Aorta (tissue), 5 donors: ENCODE measurements around the gene B3GALT4. TPM values are rescaled to one million over a fixed set of nuclear protein-coding genes. Genes with fewer than 3 reads are reported as not detected.

ENCODE experiments used
- ATAC-seq: fragments of 200-7000 bp; cut with Tn5 transposase; one replicate; pipeline ENCODE4 v1.9.1; 2022; ENCODE audit warnings: moderate library complexity; ENCODE audit not compliant: low FRiP score
- DNase-seq, 2 donors: peaks; one replicate each; pipeline ENCODE4 v3.0.0-alpha.2; 2020
- H3K27ac ChIP-seq, 2 donors: one replicate each; pipeline ENCODE4 v1.5.1; 2013; ENCODE audit warnings: low read length in 2 of 2, mild to moderate bottlenecking in 2 of 2, moderate library complexity in 2 of 2, control low read depth in 1 of 2, inconsistent platforms in 1 of 2, low read depth in 1 of 2
- H3K27me3 ChIP-seq, 2 donors: one replicate each; pipeline ENCODE4 v1.6.1; 2013; ENCODE audit warnings: control low read depth in 1 of 2, low read length in 1 of 2, mild to moderate bottlenecking in 1 of 2, moderate library complexity in 1 of 2; ENCODE audit not compliant: insufficient read depth in 2 of 2, control insufficient read depth in 1 of 2
- H3K36me3 ChIP-seq, 2 donors: one replicate each; pipeline ENCODE4 v1.6.1; 2013; ENCODE audit warnings: control low read depth in 1 of 2, low read length in 1 of 2, mild to moderate bottlenecking in 1 of 2; ENCODE audit not compliant: insufficient read depth in 2 of 2, control insufficient read depth in 1 of 2
- H3K4me1 ChIP-seq, 2 donors: one replicate each; pipeline ENCODE4 v1.6.1; 2013; ENCODE audit warnings: low read length in 2 of 2, control low read depth in 1 of 2, mild to moderate bottlenecking in 1 of 2, moderate library complexity in 1 of 2; ENCODE audit not compliant: insufficient read depth in 2 of 2, control insufficient read depth in 1 of 2
- H3K4me3 ChIP-seq, 2 donors: one replicate each; pipeline ENCODE4 v1.5.1; 2013; ENCODE audit warnings: low read length in 2 of 2, control low read depth in 1 of 2, mild to moderate bottlenecking in 1 of 2
- H3K9me3 ChIP-seq: one replicate; pipeline ENCODE4 v1.6.1; 2013; ENCODE audit warnings: mild to moderate bottlenecking, low read length; ENCODE audit not compliant: control insufficient read depth
- WGBS, 2 donors: extraction: QIAGEN DNeasy Blood & Tissue Kit; methylation state at CpG; one replicate each; pipeline ENCODE4 v1.1.7; 2013; 5-methylcytosine and 5-hydroxymethylcytosine counted together
- intact Hi-C, 2 donors: fragments of 100-400 bp; cut with DNase I; formaldehyde crosslinking; loops; one replicate each; pipeline versions ENCODE4 v1.14.2 to v1.15.0; 2022
- polyA plus RNA-seq, 2 donors: library from polyadenylated mRNA; stranded (reverse); fragments of 200-250 nt; gene quantifications; one replicate each; pipeline ENCODE4 v1.2.3, GENCODE V29; 2013
- total RNA-seq, 2 donors: library from RNA; stranded (reverse); fragmentation: NEBNext Ultra II Directional; extraction: Animal tissue kit (Norgen Biotek cat#: 25700); gene quantifications; one replicate each; pipeline ENCODE4 v1.2.1, GENCODE V29; 2021
- donor health status: healthy with polysubstance abuse.
- donor health status: Bipolar disorder and iron deficiency.
- donor health status: DM: no; HTN: no; CAD: no.
- donor health status: DM: no; HTN: no; CAD: no.
- donor health status: DM: yes; HTN: yes; CAD: no.

B3GALT4 gene
- total and polyA plus RNA-seq, 4 donors, result 8.3 to 17.0 (median 13.5) TPM

DNA sequence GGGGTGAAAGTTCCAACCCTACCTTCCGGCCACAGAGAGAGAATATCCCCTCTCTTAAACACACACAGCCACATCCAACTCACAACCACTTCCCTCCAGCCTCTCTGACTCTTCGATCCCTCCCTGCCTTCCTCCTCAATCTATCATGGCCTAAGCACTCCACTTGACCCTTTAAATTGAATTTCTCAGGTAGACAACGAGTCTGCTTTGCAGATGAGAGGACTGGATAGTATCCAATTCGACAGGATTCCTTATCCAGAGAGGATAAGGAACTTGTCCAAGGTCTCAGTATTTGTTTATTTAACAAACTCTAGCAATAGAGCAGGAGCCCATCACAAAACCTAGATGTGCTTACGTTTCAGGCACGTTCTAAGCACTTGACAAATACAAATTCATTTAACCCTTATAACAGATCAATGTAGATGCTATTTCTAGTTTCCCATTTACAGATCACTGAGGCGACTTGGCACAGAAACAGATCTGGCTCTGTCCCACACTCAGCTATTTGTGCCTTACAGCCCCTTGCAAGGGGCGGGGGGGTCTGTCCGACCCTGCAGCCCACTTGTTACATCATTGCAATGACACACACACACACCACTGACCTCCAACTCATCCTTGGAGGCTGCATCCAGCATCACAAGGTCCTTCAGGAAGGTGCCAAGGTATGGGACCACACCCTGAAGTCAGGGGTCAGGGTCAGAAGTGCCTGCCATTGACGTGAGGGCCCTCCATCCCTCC, 17.3 kb downstream of the B3GALT4 start:
- no peaks in the 10 kb centered on the region for H3K36me3 ChIP-seq
- no peak overlapping the region for H3K4me3 ChIP-seq
- intact Hi-C loops, result no loop called here
- WGBS, 2 donors, result 66 to 72% methylated on average over 10 of the region's 10 CpGs
- ATAC-seq, result no peak
- no peaks in the 10 kb centered on the region for H3K27me3 ChIP-seq
- peak in 1 of 2 donors; percentile 26 for DNase-seq
- no peaks in the 10 kb centered on the region for H3K4me1 ChIP-seq
- no peaks in the 10 kb centered on the region for H3K9me3 ChIP-seq
- H3K27ac ChIP-seq, result no peak overlapping the region

DNA sequence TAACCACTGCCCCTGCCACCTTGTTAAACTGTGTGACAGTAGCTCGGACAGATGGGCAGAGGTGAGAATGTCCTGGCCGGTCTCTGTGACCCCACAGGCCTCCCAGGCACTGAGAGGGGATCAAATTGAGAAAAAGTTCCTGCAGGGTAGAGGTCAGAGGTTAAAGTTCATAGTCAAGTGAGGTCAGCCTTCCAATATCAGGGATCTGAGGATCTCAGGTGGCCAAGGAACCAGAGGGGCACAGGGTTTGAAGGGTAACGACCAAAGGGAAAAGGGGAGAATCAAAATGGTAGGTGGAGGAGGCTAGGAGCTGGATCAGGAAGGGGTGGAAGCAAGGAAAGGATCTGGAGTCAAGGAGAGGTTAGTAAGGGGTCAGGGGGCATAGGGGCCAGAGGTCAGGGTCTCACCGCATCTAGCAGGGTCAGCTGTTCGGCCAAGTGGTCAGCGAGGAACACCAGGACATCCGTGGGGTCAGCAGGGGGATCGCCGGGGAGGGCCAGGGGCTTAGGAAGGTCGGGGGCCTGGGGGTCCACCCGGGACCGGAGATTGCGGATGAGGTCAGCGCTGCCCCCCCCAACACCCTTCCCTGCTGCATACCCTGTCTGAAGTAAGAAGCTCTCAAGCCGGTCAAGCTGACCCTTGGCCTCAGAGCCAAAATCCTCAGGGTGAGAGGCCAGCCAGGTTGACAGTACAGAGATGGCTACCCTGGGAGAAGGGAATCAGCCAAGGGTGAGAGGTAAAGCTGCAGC, 18.9 kb downstream of the B3GALT4 start:
- 82 to 84% methylated on average over 14 to 15 of the region's 15 CpGs for WGBS, 2 donors
- Histone ChIP-seq H3K4me1 (no peaks in the 10 kb centered on the region), H3K36me3 (no peaks in the 10 kb centered on the region), H3K4me3 (no peak overlapping the region), H3K27me3 (no peaks in the 10 kb centered on the region), H3K27ac (no peak overlapping the region), H3K9me3 (no peaks in the 10 kb centered on the region)
- ATAC-seq, result no peak
- DNase-seq, result no peak
- intact Hi-C loops, result no loop called here

DNA sequence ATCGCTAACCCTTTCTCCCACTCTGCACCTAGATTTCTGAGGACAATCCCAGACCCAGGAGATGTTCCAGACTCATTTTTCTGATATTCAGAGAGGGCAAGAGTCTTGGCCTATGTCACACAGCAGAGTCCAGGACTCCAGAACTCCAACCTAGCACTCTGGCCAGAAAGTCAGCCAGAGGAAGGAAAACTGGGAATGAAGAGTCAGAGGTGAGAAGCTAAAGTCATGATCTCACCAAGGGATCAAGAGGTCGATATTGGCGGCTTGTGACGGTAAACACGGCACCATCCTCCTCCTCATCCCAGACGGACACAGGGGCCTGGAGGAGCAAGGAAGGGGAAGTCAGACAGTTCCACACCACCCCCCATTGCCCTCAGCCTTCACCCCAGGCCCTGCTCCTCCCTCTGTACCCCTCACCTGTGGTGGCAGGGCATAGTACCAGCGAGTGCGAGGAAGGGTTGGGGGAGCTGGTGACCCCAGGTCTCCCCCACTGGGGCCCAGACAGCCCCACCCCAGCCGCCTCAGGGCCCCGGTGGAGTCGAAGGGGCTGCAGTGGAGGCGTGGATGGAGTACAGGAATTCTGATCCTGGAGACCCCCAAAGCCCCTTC, 20.0 kb downstream of the B3GALT4 start:
- Histone ChIP-seq H3K9me3 (no peaks in the 10 kb centered on the region), H3K27me3 (no peaks in the 10 kb centered on the region), H3K27ac (peak overlapping the region in 1 of 2 donors; percentile 34), H3K36me3 (no peaks in the 10 kb centered on the region), H3K4me3 (no peak overlapping the region), H3K4me1 (no peaks in the 10 kb centered on the region)
- 69 to 74% methylated on average over 12 of the region's 12 CpGs for WGBS, 2 donors
- ATAC-seq (no peak), DNase-seq (no peak)
- intact Hi-C loops, result no loop called here

DNA sequence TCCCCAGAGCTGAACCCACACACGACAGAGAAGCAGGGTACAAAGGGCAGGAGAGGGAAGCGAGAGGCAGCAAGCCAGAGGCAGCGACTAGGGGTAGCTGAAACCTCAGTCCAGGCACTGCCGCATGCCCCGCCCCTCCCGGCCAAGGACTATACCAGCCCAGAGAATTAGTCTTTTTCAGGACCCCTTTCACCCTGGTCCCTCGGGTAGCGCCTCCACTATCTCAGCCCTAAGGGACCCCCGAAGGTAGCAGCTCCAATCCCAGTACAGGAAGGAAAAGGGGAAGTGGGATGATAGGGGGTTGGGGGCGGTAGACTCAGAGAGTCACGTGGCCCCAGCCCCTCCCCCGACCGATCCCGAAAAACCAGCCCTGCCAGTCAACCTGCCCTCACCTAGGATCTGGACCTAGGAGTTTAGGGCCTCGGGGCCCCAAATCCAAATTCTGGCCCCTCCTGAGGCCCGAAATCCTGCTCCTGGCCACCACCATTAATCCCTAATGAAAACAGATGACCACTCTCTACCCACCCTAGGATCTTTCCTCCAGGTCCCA, 20.6 kb downstream of the B3GALT4 start:
- Histone ChIP-seq H3K27ac (peak overlapping the region in 1 of 2 donors; percentile 34), H3K4me3 (peak overlapping the region; percentile 66 to 75)
- intact Hi-C loops, result no loop called here

DNA sequence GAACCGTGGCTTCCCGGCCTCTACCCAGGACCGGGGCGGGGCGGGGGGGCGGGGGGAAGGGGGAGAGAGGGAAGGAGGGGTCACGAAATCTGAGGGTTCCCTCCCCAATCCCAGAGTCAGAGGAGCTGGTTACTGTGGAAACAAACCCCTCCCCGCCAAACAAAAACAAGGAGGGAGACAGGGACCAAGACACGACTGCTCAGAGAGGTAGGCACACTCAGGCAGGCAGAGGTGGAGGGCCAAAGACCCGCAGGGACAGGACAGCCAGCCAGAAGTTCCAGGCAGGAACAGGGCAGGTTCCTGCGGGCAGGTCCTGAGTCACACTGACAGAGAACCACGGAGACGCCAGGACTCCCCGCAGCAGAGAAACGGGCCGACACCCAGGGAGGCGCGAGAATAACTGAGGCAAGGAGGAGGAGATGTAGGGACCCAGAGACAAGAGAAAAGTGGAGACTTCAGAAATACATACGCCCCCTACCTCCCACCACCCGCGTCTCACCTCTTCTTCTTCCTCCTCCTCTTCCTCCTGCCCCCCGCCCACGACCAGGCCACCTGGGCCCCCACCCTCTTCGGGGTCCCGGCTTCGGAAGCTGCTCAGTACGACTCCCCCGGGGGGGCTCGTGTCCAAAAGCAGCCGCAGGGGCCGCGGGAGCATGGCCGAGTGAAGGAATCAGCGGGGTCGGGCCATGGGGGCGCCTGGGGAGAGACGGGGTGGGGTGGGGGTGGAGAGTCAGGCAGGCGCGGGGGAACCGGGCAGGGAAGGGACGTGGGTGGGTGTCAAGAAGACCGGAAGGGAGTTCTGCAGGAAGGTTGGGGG, 21.2 kb downstream of the B3GALT4 start:
- WGBS, 2 donors, result 1% methylated on average over 35 to 42 of the region's 42 CpGs
- H3K36me3 ChIP-seq, result no peaks in the 10 kb centered on the region
- H3K27ac ChIP-seq, result peak overlapping the region in 1 of 2 donors; percentile 81
- DNase-seq (peak; percentile 85 to 86), ATAC-seq (peak; percentile 70)
- H3K27me3 ChIP-seq, result no peaks in the 10 kb centered on the region
- no peaks in the 10 kb centered on the region for H3K4me1 ChIP-seq
- H3K4me3 ChIP-seq, result peak overlapping the region; percentile 66 to 75
- intact Hi-C loops, result no loop called here
- no peaks in the 10 kb centered on the region for H3K9me3 ChIP-seq

More for the DNA sequence above, 20.6 kb downstream of the B3GALT4 start:
- no peaks in the 10 kb centered on the region for H3K27me3 ChIP-seq
- no peaks in the 10 kb centered on the region for H3K4me1 ChIP-seq
- H3K36me3 ChIP-seq, result no peaks in the 10 kb centered on the region
- ATAC-seq (no peak), DNase-seq (no peak)
- no peaks in the 10 kb centered on the region for H3K9me3 ChIP-seq
- WGBS, 2 donors, result 8 to 11% methylated on average over 15 to 16 of the region's 16 CpGs

DNA sequence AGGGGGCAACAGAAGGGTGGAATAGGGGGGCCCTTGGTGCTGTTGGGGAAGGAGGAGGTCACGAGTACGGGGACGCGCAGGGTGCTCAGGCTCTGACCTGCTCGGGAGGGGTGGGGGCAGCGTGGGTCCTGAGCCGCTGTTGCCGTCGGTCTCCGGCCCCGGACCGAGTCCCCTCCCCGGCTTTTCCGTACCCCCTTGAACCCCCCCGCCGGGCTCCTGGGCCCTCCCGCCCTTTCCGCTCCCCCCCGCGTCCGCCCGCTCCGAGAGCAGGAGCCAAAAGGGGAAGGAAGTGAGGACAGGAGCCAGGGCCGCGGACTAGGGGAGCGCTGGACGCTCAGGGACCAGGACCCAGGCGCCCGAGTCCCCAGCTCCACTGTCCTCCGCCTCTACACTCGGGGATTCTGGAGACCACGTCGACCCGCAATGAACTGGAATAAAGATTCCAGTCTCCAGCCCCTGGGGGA, 21.9 kb downstream of the B3GALT4 start, which contains the start of gene RGL2:
Gene RGL2 (minus strand): TSS at position 170 of the 464 bp plus-strand sequence. CDS start 332 bp downstream, outside the sequence.
- H3K27ac ChIP-seq, result peak within 1 kb of the TSS; percentile 29 to 84
- WGBS, 2 donors, result 0 to 1% methylated on average over 26 to 34 of the region's 34 CpGs
- ATAC-seq (peak; percentile 91), DNase-seq (peak; percentile 94 to 96)
- peak within 1 kb of the TSS; percentile 66 to 75 for H3K4me3 ChIP-seq
- no peaks in the 10 kb centered on the region for H3K4me1 ChIP-seq
- no peaks in the 10 kb centered on the region for H3K27me3 ChIP-seq
- intact Hi-C loops, result no loop called here
- H3K9me3 ChIP-seq, result no peaks in the 10 kb centered on the region
- H3K36me3 ChIP-seq, result peaks cover 0 to under 1% of the 10 kb centered on the region in 2 donors

DNA sequence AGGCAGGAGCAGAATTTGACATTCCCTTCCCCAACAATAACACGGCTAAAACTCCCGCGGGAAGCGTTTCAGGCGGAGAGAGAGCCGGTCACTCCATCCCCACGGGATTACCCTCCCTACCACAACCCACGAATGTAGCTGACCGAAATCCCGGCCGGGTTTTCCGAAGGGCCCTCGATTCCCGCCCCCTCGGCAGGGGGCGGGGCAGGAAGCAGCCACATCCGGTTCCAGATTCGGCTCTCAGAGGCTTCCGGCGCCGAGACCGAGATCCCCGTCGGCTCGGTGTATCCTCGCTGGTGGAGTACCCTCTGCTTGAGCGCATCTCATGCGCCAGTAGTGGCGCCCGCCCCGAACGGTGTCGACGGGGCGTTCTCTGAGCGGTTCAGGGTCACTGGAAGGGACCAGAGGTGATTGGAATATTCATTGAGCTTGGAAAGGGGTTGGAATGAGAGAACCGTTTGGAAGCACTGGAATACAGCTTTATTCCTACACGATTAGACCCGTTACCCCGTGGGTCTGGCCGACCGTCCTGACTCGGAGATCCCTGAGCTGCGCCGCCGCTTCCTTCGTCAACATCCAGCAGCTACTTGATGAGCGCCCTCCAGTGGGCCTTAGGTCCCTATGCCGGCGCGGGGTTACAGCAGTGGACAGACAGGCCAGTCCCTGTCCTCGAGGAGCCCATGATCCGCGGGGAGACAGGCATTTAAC, 22.5 kb downstream of the B3GALT4 start:
- Histone ChIP-seq H3K9me3 (no peaks in the 10 kb centered on the region), H3K4me3 (peak overlapping the region; percentile 66 to 75), H3K27me3 (no peaks in the 10 kb centered on the region), H3K4me1 (no peaks in the 10 kb centered on the region), H3K27ac (peak overlapping the region; percentile 29 to 84), H3K36me3 (peaks cover 0 to 4% of the 10 kb centered on the region in 2 donors)
- intact Hi-C loops, result no loop called here
- peak; percentile 95 to 97 for DNase-seq
- 0% methylated on average over 54 of the region's 54 CpGs for WGBS, 2 donors
- peak; percentile 90 for ATAC-seq
